ENCODE data around the gene MYOCOS. TPM values are rescaled to one million over a fixed set of nuclear protein-coding genes. Genes with fewer than 3 reads are reported as not detected.

Gene MYOCOS
- total RNA-seq, 3 donors from 2014 or later = not detected

DNA sequence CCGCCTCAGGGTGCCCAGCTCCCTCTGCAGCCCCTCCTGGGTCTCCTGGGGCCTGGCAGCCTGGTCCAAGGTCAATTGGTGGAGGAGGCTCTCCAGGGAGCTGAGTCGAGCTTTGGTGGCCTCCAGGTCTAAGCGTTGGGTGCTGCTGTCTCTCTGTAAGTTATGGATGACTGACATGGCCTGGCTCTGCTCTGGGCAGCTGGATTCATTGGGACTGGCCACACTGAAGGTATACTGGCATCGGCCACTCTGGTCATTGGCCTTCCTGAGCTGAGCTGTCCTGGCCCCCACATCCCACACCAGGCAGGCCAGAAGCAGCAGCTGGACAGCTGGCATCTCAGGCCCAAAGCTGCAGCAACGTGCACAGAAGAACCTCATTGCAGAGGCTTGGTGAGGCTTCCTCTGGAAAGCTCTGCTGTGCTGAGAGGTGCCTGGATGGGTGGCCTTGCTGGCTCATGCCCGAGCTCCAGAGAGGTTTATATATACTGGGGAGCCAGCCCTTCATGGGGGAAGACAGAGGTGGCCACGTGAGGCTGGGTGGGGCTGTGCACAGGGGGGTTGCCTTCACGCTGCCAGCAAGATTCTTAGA is 30.3 kb downstream of the MYOCOS start, which contains the start of gene MYOC:
Gene MYOC, minus strand, starts transcription at position 455 of the 589 bp plus-strand sequence. Its CDS starts 77 bp downstream, at position 378.
- Histone ChIP-seq H3K4me1 (peaks cover 4 to 5% of the 10 kb centered on the region in 2 donors), H3K27me3 (no peaks in the 10 kb centered on the region), H3K36me3 (no peaks in the 10 kb centered on the region), H3K27ac (peak within 1 kb of the TSS in 1 of 2 donors; percentile 91), H3K4me3 (no peak within 1 kb of the TSS), H3K9me3 (no peaks in the 10 kb centered on the region)
- no peak for TF ChIP-seq POLR2A (IDR thresholded peaks at IDR 0.05)
- TF ChIP-seq, protein P1, sequence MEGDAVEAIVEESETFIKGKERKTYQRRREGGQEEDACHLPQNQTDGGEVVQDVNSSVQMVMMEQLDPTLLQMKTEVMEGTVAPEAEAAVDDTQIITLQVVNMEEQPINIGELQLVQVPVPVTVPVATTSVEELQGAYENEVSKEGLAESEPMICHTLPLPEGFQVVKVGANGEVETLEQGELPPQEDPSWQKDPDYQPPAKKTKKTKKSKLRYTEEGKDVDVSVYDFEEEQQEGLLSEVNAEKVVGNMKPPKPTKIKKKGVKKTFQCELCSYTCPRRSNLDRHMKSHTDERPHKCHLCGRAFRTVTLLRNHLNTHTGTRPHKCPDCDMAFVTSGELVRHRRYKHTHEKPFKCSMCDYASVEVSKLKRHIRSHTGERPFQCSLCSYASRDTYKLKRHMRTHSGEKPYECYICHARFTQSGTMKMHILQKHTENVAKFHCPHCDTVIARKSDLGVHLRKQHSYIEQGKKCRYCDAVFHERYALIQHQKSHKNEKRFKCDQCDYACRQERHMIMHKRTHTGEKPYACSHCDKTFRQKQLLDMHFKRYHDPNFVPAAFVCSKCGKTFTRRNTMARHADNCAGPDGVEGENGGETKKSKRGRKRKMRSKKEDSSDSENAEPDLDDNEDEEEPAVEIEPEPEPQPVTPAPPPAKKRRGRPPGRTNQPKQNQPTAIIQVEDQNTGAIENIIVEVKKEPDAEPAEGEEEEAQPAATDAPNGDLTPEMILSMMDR (IDR thresholded peaks at IDR 0.05) = no peak
- no peak for TF ChIP-seq POLR2AphosphoS5 (IDR thresholded peaks at IDR 0.05)
- DNase-seq (ENCODE audit: low spot score in 2 of 2) = no peak
- intact Hi-C loops (cut with DNase I; ENCODE audit: low total_unique reads) = no loop called here

DNA sequence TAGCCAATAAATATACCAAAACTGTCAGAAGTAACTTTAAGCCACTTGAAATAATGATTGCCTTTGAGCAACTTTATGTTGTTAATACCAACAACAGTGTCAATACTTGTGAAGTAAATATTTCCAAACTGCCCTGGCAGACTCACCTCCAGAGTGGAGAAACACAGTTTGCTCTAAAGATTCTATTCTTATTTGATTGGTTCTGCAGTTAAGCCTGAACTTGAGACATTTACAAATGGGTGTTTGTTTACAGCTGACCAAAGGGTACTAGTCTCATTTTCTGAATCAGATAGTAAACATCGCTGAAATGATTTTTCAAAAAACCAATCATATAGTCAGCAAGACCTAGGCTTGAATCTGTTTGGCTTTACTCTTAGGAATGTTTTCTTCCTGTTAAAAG is 31.8 kb downstream of the MYOCOS start:
- intact Hi-C loops (cut with DNase I; ENCODE audit: low total_unique reads) = no loop called here
- Histone ChIP-seq H3K27ac (peak overlapping the region; percentile 83 to 91), H3K27me3 (no peaks in the 10 kb centered on the region), H3K4me3 (no peak overlapping the region), H3K36me3 (no peaks in the 10 kb centered on the region), H3K9me3 (no peaks in the 10 kb centered on the region), H3K4me1 (peaks cover 4 to 5% of the 10 kb centered on the region in 2 donors)
- no peak for DNase-seq (ENCODE audit: low spot score in 2 of 2)
- TF ChIP-seq POLR2A (IDR thresholded peaks at IDR 0.05) = no peak
- TF ChIP-seq POLR2AphosphoS5 (IDR thresholded peaks at IDR 0.05) = no peak
- TF ChIP-seq, protein P1 (IDR thresholded peaks at IDR 0.05) = no peak

DNA sequence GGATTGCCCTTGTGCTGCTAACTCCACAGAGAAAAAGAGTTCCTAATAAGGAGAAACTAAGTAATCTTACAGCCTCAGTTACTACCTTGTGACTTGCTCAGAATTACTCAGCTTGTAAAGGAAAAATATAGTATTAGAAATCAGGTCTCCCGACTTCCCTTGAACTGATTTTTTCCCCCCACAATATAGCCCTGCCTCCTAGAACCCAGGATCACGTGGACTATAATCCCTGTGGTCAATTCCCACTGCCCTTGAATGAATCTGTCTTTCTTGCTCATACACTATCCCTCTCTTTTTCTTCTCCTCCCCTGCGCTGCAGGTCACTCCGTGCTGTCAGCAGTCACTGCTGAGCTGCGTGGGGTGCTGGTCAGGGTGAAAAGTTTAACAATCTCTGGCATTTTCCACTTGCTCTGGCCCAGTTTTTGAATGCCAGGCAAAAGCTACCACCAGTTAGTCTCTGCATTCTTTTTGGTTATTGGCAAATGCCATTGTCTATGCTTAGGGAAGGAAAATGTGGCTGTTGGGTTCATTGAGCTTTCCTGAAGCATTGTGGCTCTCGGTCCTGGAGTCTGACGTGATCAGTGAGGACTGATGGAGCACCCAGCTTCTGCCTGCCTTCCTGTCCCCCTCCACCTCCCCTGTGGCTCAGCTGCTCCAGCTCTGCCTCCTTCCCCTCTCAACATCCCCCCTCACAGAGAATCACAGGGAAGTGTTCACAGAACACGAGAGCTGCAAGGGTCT is 32.3 kb downstream of the MYOCOS start:
- H3K4me3 ChIP-seq = peak overlapping the region in 1 of 3 donors; percentile 33
- H3K36me3 ChIP-seq = no peaks in the 10 kb centered on the region
- intact Hi-C loops (cut with DNase I; ENCODE audit: low total_unique reads) = no loop called here
- DNase-seq (ENCODE audit: low spot score in 2 of 2) = peak in 1 of 2 donors; percentile 41
- H3K9me3 ChIP-seq = no peaks in the 10 kb centered on the region
- peak overlapping the region; percentile 83 to 91 for H3K27ac ChIP-seq
- TF ChIP-seq POLR2A (IDR thresholded peaks at IDR 0.05) (no peak), POLR2AphosphoS5 (IDR thresholded peaks at IDR 0.05) (peak in 1 of 3 donors; percentile 21)
- TF ChIP-seq, protein P1 (IDR thresholded peaks at IDR 0.05) = no peak
- H3K4me1 ChIP-seq = peaks cover 4 to 5% of the 10 kb centered on the region in 2 donors
- no peaks in the 10 kb centered on the region for H3K27me3 ChIP-seq

DNA sequence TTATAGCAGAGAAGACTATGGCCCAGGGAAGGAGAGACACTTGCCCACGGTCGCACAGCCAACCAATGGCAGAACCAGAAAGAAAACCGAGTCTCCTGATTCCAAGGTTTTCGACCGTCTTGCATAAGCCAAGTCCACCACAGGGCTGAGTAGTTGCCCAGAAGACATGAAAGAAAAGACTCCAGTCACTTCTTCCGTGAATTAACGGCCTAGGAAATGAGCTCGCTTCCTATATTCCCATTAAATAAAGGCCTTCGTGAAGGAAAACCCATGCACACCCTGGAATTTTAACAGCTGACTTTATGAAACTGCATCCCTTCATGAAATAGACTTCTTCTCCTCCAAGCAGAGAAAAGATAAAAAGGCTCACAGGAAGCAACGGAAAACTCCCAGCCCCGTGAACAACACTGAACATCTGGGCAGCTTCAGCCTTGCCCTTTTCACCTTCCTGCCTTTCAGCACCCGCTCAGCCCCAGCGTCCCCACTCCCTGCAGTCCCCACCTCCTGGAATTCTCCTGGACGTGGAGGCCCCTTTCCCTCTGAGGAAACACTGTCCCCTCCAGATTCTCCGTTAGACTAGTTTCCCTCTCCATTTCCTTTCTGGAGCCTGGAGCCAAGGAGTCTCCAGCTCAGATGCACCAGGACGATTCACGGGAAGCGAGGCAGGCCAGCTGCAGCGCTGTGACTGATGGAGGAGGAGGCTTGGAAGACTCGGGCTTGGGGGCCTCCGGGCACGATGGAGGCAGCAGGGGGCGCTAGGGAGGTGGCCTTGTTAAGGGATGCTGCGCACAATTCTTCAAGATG is 33.1 kb downstream of the MYOCOS start:
- TF ChIP-seq POLR2AphosphoS5 (IDR thresholded peaks at IDR 0.05) (peak in 1 of 3 donors; percentile 31), POLR2A (IDR thresholded peaks at IDR 0.05) (no peak)
- TF ChIP-seq, protein P1 (IDR thresholded peaks at IDR 0.05) = peak in 1 of 3 donors; percentile 43

More for the DNA sequence above, 33.1 kb downstream of the MYOCOS start:
- Histone ChIP-seq H3K4me3 (peak overlapping the region in 2 of 3 donors; percentile 10 to 47), H3K27ac (peak overlapping the region; percentile 83 to 91), H3K9me3 (no peaks in the 10 kb centered on the region), H3K4me1 (peaks cover 4 to 5% of the 10 kb centered on the region in 2 donors), H3K27me3 (no peaks in the 10 kb centered on the region), H3K36me3 (no peaks in the 10 kb centered on the region)
- DNase-seq (ENCODE audit: low spot score in 2 of 2) = no peak
- intact Hi-C loops (cut with DNase I; ENCODE audit: low total_unique reads) = no loop called here
